HG03558 (cell line): Measurements from ENCODE around the gene SPTBN5.

Experiments
- ATAC-seq: cut with Tn5 transposase; IDR thresholded peaks from one replicate; pipeline ENCODE4 v1.9.1; 2021; ENCODE audit warnings: moderate number of reproducible peaks; ENCODE audit not compliant: unreplicated experiment; ENCODE audit errors: extremely low read depth

SPTBN5 gene

GRCh38 chr15:41905036-41905793 is 11.4 kb upstream of the SPTBN5 start:
- ATAC-seq: no peak

- no peak for ATAC-seq
These were observed 10.7 kb upstream of the SPTBN5 start for GRCh38 chr15:41904541-41905005.

GRCh38 chr15:41903782-41904181 is 9.9 kb upstream of the SPTBN5 start:
- no peak for ATAC-seq

GRCh38 chr15:41901431-41901830 is 7.6 kb upstream of the SPTBN5 start:
- no peak for ATAC-seq

GRCh38 chr15:41900526-41901380 is 6.9 kb upstream of the SPTBN5 start:
- no peak for ATAC-seq

- ATAC-seq: no peak
These were observed 6.1 kb upstream of the SPTBN5 start for GRCh38 chr15:41899854-41900442.

GRCh38 chr15:41897363-41897799 is 3.5 kb upstream of the SPTBN5 start:
- no peak for ATAC-seq

- no peak for ATAC-seq
These were observed 2.7 kb upstream of the SPTBN5 start for GRCh38 chr15:41896566-41896965.

GRCh38 chr15:41895957-41896356 is 2.1 kb upstream of the SPTBN5 start:
- ATAC-seq: no peak

GRCh38 chr15:41895491-41895890 is 1.6 kb upstream of the SPTBN5 start:
- no peak for ATAC-seq

- ATAC-seq: no peak
These were observed 1.1 kb upstream of the SPTBN5 start for GRCh38 chr15:41894791-41895463.

- ATAC-seq: no peak
These were observed 468 bp upstream of the SPTBN5 start for GRCh38 chr15:41894251-41894790.

GRCh38 chr15:41892621-41893421 is 1.0 kb downstream of the SPTBN5 start:
- no peak for ATAC-seq

GRCh38 chr15:41891946-41892345 is 1.9 kb downstream of the SPTBN5 start:
- ATAC-seq: no peak

GRCh38 chr15:41891226-41891625 is 2.6 kb downstream of the SPTBN5 start:
- no peak for ATAC-seq

GRCh38 chr15:41890050-41890690 is 3.7 kb downstream of the SPTBN5 start:
- no peak for ATAC-seq

- no peak for ATAC-seq
These were observed 5.1 kb downstream of the SPTBN5 start for GRCh38 chr15:41888662-41889253.

GRCh38 chr15:41887893-41888292 is 6.0 kb downstream of the SPTBN5 start:
- no peak for ATAC-seq
